ENCODE data around the gene RPL39L.

DNA sequence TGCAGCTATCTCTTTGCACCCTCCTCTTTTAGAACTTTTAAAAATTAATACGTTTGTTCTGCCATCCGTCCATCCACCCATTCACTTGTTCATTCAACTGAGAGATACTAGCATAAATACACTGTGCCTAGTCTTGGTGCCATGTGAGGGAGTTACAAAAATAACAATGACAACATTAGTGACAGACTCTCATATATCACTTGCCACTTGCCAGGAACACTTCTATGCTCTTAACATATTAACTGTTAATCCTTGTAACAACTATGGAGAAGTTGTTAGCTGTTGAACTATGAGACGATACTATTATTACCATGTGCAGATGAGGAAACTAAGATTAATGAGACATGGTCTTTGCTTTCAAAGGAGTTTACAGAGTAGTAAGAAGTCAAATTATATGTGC is 33.6 kb downstream of the RPL39L start:
- TF ChIP-seq CTCF (IDR thresholded peaks at IDR 0.05) (no peak), POLR2A (IDR thresholded peaks at IDR 0.05) (no peak)
